Fibroblast of villous mesenchyme (primary cell): Measurements from ENCODE around the gene MAST4. TPM values are rescaled to one million over a fixed set of nuclear protein-coding genes. Genes with fewer than 3 reads are reported as not detected.

ENCODE experiments used
- DNase-seq: peaks from one replicate; pipeline ENCODE4 v3.0.0-alpha.2; 2010; ENCODE audit warnings: low read depth
- H3K4me3 ChIP-seq: 2 replicates; pipeline ENCODE4 v1.5.1; 2011; ENCODE audit warnings: low read depth, mild to moderate bottlenecking, low read length
- CTCF ChIP-seq: IDR thresholded peaks from 2 replicates; pipeline ENCODE4 v1.5.1; 2012; ENCODE audit warnings: low read depth, mild to moderate bottlenecking, low read length; ENCODE audit not compliant: insufficient read depth
- total RNA-seq: library from RNA; depleted of rRNA; stranded (reverse); fragments of >200 nt; gene quantifications from 2 replicates; pipeline ENCODE4 v1.2.3, GENCODE V29; 2012

MAST4 gene
- total RNA-seq, 1 donor: 8.2 TPM

- no peak for DNase-seq
- TF ChIP-seq CTCF: no peak
- H3K4me3 ChIP-seq: no peak overlapping the region
Observed at GRCh38 chr5:67142816-67143215, 546.6 kb downstream of the MAST4 start.

- TF ChIP-seq CTCF: no peak
- H3K4me3 ChIP-seq: no peak overlapping the region
- DNase-seq: no peak
Observed at GRCh38 chr5:67143549-67143948, 547.4 kb downstream of the MAST4 start.

- TF ChIP-seq CTCF: no peak
- no peak for DNase-seq
Observed at GRCh38 chr5:67144183-67144639, 548.0 kb downstream of the MAST4 start.

GRCh38 chr5:67146574-67146973 lies 550.4 kb downstream of the MAST4 start:
- peak; percentile 42 for DNase-seq
- TF ChIP-seq CTCF: no peak
- no peak overlapping the region for H3K4me3 ChIP-seq

More at GRCh38 chr5:67144183-67144639, 548.0 kb downstream of the MAST4 start:
- no peak overlapping the region for H3K4me3 ChIP-seq

- no peak overlapping the region for H3K4me3 ChIP-seq
- TF ChIP-seq CTCF: no peak
- DNase-seq: no peak
Observed at GRCh38 chr5:67146981-67147380, 550.8 kb downstream of the MAST4 start.

GRCh38 chr5:67147760-67148159 lies 551.6 kb downstream of the MAST4 start:
- TF ChIP-seq CTCF: no peak
- DNase-seq: no peak
- H3K4me3 ChIP-seq: no peak overlapping the region

GRCh38 chr5:67149057-67149950 lies 553.1 kb downstream of the MAST4 start:
- TF ChIP-seq CTCF: no peak
- peak; percentile 10 for DNase-seq
- H3K4me3 ChIP-seq: peak overlapping the region; percentile 35
